OCI-LY1 (cell line): ENCODE measurements around the gene PRMT7.
A peak's percentile ranks its signal among the peaks of the same experiment; 100 is the strongest.

Experiments used
- H2AFZ ChIP-seq: fragments of 200-600 bp; sonication (generic), shearing (Covaris generic); 2 replicates; pipeline ENCODE4 v1.6.0; 2014; ENCODE audit warnings: antibody characterized with exemption, mild to moderate bottlenecking, low read length
- H3F3A ChIP-seq: fragments of 200-600 bp; sonication (generic), shearing (Covaris generic); 2 replicates; pipeline ENCODE4 v1.6.0; 2014; ENCODE audit warnings: mild to moderate bottlenecking, antibody characterized with exemption, low read length, moderate library complexity; ENCODE audit not compliant: insufficient read depth
- H3K27ac ChIP-seq: fragments of 200-600 bp; sonication (generic); 2 replicates; pipeline ENCODE4 v1.5.1; 2014; ENCODE audit warnings: low read length, mixed run types, mild to moderate bottlenecking, low read depth; ENCODE audit not compliant: poor library complexity, severe bottlenecking
- H3K27me3 ChIP-seq: fragments of 200-600 bp; sonication (generic); 2 replicates; pipeline ENCODE4 v1.6.0; 2014; ENCODE audit warnings: antibody characterized with exemption, mild to moderate bottlenecking, low read length, moderate library complexity; ENCODE audit not compliant: insufficient read depth
- H3K36me3 ChIP-seq: fragments of 200-600 bp; sonication (generic); 2 replicates; pipeline ENCODE4 v1.6.1; 2014; ENCODE audit warnings: mild to moderate bottlenecking, antibody characterized with exemption, low read length, moderate library complexity, mixed read lengths; ENCODE audit not compliant: insufficient read depth
- H3K4me1 ChIP-seq: fragments of 200-600 bp; sonication (generic); 2 replicates; pipeline ENCODE4 v1.5.1; 2014; ENCODE audit warnings: mild to moderate bottlenecking, low read length, moderate library complexity; ENCODE audit not compliant: insufficient read depth, severe bottlenecking
- H3K4me2 ChIP-seq: fragments of 200-600 bp; sonication (generic), shearing (Covaris generic); 2 replicates; pipeline ENCODE4 v1.6.1; 2014; ENCODE audit warnings: low read length
- H3K4me3 ChIP-seq: fragments of 200-600 bp; sonication (generic); 2 replicates; pipeline ENCODE4 v1.5.1; 2014; ENCODE audit warnings: low read length, low read depth, mild to moderate bottlenecking, mixed read lengths; ENCODE audit not compliant: poor library complexity, severe bottlenecking
- H3K79me2 ChIP-seq: fragments of 200-600 bp; shearing (Covaris generic); 2 replicates; pipeline ENCODE4 v1.6.1; 2016; ENCODE audit warnings: mixed run types, low read length, mixed read lengths; ENCODE audit not compliant: insufficient read depth
- H3K9ac ChIP-seq: fragments of 200-600 bp; sonication (generic), shearing (Covaris generic); 2 replicates; pipeline ENCODE4 v1.6.1; 2014; ENCODE audit warnings: mild to moderate bottlenecking, low read length, mixed read lengths
- H3K9me2 ChIP-seq: fragments of 200-600 bp; sonication (generic), shearing (Covaris generic); 2 replicates; pipeline ENCODE4 v1.6.1; 2014; ENCODE audit warnings: low read depth, mild to moderate bottlenecking, low read length, mixed read lengths
- H3K9me3 ChIP-seq: fragments of 200-600 bp; shearing (Covaris generic); 2 replicates; pipeline ENCODE4 v1.6.1; 2014; ENCODE audit warnings: low read length, mixed read lengths
- H4K20me1 ChIP-seq: fragments of 200-600 bp; sonication (generic), shearing (Covaris generic); 2 replicates; pipeline ENCODE4 v1.6.0; 2016; ENCODE audit warnings: mild to moderate bottlenecking, low read length; ENCODE audit not compliant: insufficient read depth
- CTCF ChIP-seq: fragments of 200-600 bp; sonication (generic), shearing (Covaris generic); IDR thresholded peaks from 2 replicates; pipeline ENCODE4 v1.5.1; 2017; ENCODE audit warnings: mild to moderate bottlenecking, antibody characterized with exemption, low read length, moderate library complexity, mixed read lengths
- EZH2 ChIP-seq: fragments of 200-600 bp; sonication (generic), shearing (Covaris generic); IDR thresholded peaks from 2 replicates; pipeline ENCODE4 v1.8.0; 2017; ENCODE audit warnings: borderline replicate concordance, mixed run types, mild to moderate bottlenecking, antibody characterized with exemption, low read length, moderate library complexity, mixed read lengths

PRMT7 gene

GRCh38 chr16:68269793-68270192, 41.0 kb upstream of the PRMT7 start:
- Histone ChIP-seq H3K36me3 (peaks cover 29% of the 10 kb centered on the region), H3K4me2 (no peak overlapping the region), H3K27ac (peak overlapping the region; percentile 98), H4K20me1 (no peaks in the 10 kb centered on the region), H2AFZ (no peak overlapping the region), H3K4me1 (peaks cover 80% of the 10 kb centered on the region), H3K79me2 (peaks cover 48% of the 10 kb centered on the region), H3K4me3 (no peak overlapping the region), H3K9ac (no peak overlapping the region; the same call in 1 of the 2 replicates), H3K9me3 (no peaks in the 10 kb centered on the region), H3F3A (no peaks in the 10 kb centered on the region), H3K27me3 (no peaks in the 10 kb centered on the region), H3K9me2 (no peaks in the 10 kb centered on the region)
- TF ChIP-seq EZH2: no peak
- no peak for TF ChIP-seq CTCF

GRCh38 chr16:68270353-68270752, 40.5 kb upstream of the PRMT7 start:
- no peak overlapping the region for H3K4me3 ChIP-seq
- H4K20me1 ChIP-seq: no peaks in the 10 kb centered on the region
- H3K9me2 ChIP-seq: no peaks in the 10 kb centered on the region
- peaks cover 46% of the 10 kb centered on the region for H3K79me2 ChIP-seq
- peaks cover 33% of the 10 kb centered on the region for H3K36me3 ChIP-seq
- H3K27me3 ChIP-seq: no peaks in the 10 kb centered on the region
- TF ChIP-seq CTCF (no peak), EZH2 (no peak)
- H3K27ac ChIP-seq: peak overlapping the region; percentile 98
- peaks cover 85% of the 10 kb centered on the region for H3K4me1 ChIP-seq
- no peak overlapping the region for H2AFZ ChIP-seq
- no peak overlapping the region for H3K4me2 ChIP-seq
- H3K9me3 ChIP-seq: no peaks in the 10 kb centered on the region
- H3F3A ChIP-seq: no peaks in the 10 kb centered on the region
- no peak overlapping the region for H3K9ac ChIP-seq

- peaks cover 6% of the 10 kb centered on the region; the same call in 1 of the 2 replicates for H3F3A ChIP-seq
- no peaks in the 10 kb centered on the region for H4K20me1 ChIP-seq
- peaks cover 79% of the 10 kb centered on the region for H3K4me1 ChIP-seq
- H3K36me3 ChIP-seq: peaks cover 36% of the 10 kb centered on the region
- no peaks in the 10 kb centered on the region for H3K9me2 ChIP-seq
- peak overlapping the region; percentile 10 for H3K4me3 ChIP-seq
- peak overlapping the region; percentile 98 for H3K27ac ChIP-seq
- H3K4me2 ChIP-seq: peak overlapping the region; percentile 28; the same call in 1 of the 2 replicates
- TF ChIP-seq EZH2 (no peak), CTCF (no peak)
- no peaks in the 10 kb centered on the region for H3K27me3 ChIP-seq
- peaks cover 29% of the 10 kb centered on the region for H3K79me2 ChIP-seq
- peak overlapping the region; percentile 43; the same call in 1 of the 2 replicates for H3K9ac ChIP-seq
- no peaks in the 10 kb centered on the region for H3K9me3 ChIP-seq
- no peak overlapping the region for H2AFZ ChIP-seq
Observed at GRCh38 chr16:68272507-68273209, 38.2 kb upstream of the PRMT7 start.
